Lower leg skin (tissue), 3 donors: ENCODE measurements around the gene NACC2.

Experiments
- POLR2A ChIP-seq, 2 donors: fragments of 450-650 bp; IDR thresholded peaks; one replicate each; pipeline ENCODE4 v1.6.1; 2016 to 2017; ENCODE audit warnings: antibody characterized with exemption in 2 of 2, mild to moderate bottlenecking in 1 of 2, moderate library complexity in 1 of 2
- TF ChIP-seq, protein P1 (sequence below), 3 donors: fragments of 450-650 bp; IDR thresholded peaks; one replicate each; pipeline ENCODE4 v1.5.1; 2016; ENCODE audit warnings: antibody characterized with exemption in 3 of 3, mild to moderate bottlenecking in 3 of 3, moderate library complexity in 2 of 3

DNA sequence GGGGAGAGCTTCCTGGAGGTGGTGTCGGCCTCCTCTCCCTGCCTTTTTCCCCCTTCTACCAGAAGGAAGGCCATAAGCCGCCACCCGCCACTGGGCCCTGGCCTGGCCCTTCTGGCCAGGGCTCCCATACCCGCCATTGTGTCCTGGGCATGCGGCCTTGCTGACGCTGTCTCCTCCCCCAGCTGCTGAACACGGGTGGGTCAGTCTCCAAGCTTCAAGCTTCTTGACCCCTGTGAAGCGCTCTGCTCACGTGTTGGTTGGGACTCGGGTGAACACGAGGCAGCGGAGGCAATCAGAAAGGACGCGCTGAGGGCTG lies 109.7 kb downstream of the NACC2 start:
- no peak for TF ChIP-seq POLR2A (IDR thresholded peaks at IDR 0.05)
- TF ChIP-seq, protein P1, sequence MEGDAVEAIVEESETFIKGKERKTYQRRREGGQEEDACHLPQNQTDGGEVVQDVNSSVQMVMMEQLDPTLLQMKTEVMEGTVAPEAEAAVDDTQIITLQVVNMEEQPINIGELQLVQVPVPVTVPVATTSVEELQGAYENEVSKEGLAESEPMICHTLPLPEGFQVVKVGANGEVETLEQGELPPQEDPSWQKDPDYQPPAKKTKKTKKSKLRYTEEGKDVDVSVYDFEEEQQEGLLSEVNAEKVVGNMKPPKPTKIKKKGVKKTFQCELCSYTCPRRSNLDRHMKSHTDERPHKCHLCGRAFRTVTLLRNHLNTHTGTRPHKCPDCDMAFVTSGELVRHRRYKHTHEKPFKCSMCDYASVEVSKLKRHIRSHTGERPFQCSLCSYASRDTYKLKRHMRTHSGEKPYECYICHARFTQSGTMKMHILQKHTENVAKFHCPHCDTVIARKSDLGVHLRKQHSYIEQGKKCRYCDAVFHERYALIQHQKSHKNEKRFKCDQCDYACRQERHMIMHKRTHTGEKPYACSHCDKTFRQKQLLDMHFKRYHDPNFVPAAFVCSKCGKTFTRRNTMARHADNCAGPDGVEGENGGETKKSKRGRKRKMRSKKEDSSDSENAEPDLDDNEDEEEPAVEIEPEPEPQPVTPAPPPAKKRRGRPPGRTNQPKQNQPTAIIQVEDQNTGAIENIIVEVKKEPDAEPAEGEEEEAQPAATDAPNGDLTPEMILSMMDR (IDR thresholded peaks at IDR 0.05) = no peak
